VCaP (cell line): Measurements from ENCODE around the gene MAP2K1.
"Not testable (repeated sequence)": the region's sequence is repeated elsewhere in the genome, so short reads cannot be mapped to it uniquely, and the experiment has no call there.

Source experiments
- H3K27ac ChIP-seq: fragments of 450-650 bp; 2 replicates; pipeline ENCODE4 v1.5.1; 2017
- TF ChIP-seq, protein P1 (sequence below): fragments of 450-650 bp; conservative IDR thresholded peaks from 2 replicates; pipeline ENCODE4 v1.5.1; 2017; ENCODE audit warnings: mild to moderate bottlenecking, moderate library complexity

MAP2K1 gene

DNA sequence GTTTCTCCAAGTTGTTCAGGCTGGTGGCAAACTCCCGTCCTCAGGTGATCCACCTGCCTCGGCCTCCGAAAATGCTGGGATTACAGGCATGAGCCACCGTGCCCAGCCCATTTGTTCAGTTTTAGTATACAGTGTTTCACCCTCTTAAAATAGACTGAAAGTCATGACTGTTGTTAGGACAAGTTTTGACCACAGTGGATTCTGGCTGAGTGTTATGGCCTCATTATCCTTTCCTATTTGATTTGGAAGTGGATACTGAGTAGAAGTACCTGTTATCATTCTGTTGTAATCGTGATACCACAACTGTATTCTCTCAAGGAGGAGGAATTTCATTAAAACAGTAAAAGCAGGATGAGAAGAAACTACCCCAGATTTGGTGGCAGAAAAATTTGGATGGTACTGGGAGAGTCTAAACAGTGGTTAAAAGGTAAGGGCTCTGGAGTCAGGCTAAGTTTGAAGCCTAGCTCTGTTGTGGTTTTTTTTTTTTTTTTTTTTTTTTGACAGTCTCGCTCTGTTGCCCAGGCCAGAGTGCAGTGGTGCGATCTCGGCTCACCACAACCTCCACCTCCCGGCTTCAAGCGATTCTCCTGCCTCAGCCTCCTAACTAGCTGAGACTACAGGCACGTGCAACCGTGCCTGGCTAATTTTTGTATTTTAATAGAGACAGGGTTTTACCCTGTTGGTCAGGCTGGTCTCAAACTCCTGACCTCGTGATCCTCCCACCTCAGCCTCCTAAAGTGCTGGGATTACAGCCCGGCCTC is 2.6 kb downstream of the MAP2K1 start:
- peak overlapping the region; percentile 86 for H3K27ac ChIP-seq
- TF ChIP-seq, protein P1, sequence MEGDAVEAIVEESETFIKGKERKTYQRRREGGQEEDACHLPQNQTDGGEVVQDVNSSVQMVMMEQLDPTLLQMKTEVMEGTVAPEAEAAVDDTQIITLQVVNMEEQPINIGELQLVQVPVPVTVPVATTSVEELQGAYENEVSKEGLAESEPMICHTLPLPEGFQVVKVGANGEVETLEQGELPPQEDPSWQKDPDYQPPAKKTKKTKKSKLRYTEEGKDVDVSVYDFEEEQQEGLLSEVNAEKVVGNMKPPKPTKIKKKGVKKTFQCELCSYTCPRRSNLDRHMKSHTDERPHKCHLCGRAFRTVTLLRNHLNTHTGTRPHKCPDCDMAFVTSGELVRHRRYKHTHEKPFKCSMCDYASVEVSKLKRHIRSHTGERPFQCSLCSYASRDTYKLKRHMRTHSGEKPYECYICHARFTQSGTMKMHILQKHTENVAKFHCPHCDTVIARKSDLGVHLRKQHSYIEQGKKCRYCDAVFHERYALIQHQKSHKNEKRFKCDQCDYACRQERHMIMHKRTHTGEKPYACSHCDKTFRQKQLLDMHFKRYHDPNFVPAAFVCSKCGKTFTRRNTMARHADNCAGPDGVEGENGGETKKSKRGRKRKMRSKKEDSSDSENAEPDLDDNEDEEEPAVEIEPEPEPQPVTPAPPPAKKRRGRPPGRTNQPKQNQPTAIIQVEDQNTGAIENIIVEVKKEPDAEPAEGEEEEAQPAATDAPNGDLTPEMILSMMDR = no peak

DNA sequence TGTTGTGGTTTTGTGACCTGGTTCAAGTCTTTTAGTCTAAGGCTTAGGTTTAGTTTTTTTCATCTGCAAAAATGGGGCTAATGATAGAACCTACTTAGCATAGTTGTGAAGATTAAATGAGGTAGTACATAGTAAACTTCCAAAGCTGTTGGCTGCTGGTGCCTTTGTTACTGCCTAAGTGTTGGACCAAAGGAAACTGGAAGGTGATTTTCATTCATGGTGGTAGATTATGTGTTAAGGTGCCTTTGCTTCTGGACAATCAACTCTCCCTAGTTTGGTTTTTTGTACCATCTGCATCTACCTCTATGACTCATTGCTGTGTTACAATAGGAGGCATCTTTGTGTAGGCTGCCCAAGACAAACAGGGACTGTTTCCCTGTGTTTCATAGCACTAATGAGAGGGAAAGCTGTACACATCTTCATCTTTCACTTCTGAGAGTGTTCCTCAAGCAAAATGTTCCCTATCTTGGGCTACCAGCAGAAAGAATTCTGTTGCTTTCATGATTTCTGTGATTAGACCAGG is 3.2 kb downstream of the MAP2K1 start:
- H3K27ac ChIP-seq = peak overlapping the region; percentile 86
- TF ChIP-seq, protein P1 = no peak

DNA sequence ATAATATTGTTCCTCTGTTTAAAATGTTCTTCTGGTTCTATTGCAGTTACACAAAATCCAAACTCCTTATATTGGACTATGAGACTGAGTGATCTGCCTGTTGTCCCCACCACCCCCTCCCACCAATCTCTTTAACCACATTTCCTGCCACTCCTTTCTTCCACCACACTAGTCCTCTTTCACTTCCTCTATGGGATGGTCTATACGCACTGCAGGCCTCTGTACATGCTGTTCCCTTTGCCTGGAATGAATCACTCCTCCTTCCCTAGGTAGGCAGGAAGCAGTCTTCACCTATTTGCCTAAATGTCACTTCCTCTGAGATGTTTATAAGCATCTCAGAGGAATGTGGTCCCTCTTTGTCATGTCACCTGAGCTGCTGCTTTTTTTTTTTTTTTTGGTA is 4.0 kb downstream of the MAP2K1 start:
- H3K27ac ChIP-seq = no peak overlapping the region
- TF ChIP-seq, protein P1 = no peak

DNA sequence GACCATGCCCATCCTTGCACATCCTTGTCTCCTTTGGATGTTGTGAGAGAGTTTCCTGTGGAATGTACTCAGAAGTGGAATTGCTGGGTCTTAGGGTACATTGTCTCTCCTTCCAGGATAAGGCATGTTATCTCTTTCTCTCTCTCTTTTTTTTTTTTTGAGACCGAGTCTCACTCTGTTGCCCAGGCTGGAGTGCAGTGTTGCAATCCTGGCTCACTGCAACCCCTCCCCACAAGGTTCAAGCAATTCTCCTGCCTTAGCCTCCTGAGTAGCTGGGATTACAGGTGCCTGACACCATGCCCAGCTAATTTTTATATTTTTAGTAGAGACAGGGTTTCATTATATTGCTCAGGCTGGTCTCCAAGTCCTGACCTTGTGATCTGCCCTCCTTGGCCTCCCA is 6.3 kb downstream of the MAP2K1 start:
- H3K27ac ChIP-seq = not testable (repeated sequence)

DNA sequence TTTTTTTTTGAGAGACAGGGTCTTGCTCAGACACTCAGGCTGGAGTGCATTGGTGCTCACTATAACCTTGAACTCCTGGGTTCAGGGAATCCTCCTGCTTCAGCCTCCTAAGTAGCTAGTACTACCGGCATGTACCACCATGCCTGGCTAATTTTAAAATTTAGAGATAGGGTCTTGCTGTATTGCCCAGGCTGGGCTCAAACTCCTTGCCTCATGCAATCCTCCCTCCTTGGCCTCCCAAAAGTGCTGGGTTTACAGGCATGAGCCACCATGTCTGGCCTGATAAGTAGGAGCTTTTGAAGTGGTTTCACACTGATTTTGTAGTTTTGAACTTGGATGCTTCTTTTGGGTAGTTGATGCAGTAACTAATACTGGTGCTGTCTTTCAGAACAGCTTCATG is 7.8 kb downstream of the MAP2K1 start:
- TF ChIP-seq, protein P1 = no peak
- H3K27ac ChIP-seq = no peak overlapping the region

DNA sequence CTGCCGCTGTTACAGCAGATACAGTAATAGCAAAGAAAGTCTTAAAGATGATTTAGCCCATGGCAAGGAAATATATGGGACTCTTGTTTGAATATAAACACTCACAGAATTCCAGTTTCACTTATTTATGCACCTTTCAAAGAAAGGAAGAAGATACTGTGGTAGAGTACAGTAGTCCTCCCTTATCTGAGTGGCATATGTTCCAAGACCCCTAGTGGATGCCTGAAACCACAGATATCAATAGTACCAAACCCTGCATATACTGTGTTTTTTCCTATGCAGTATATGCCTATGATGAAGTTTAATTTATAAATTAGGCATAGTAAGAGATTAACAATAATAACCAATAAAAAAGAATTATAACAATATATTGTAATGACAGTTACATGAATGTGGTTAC is 8.2 kb downstream of the MAP2K1 start:
- H3K27ac ChIP-seq = no peak overlapping the region
- TF ChIP-seq, protein P1 = peak; percentile 15; the same call in 1 of the 2 replicates

DNA sequence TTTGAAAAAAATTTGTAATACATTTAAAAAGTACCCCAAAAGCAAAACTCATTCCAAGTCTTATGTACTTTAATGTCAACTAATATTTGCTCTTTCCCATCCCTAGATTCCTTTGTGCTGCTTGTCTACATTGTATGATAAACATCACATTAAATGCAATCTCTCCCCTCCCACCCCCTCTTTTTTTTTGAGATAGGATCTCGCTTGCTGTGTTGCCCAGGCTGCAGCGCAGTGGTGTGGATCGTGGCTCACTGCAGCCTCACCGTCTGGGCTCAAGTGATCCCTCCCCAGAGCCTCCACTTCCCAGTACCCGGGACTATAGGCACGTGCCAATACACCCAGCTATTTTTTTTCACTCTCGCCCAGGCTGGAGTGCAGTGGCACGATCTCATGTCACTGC is 12.6 kb downstream of the MAP2K1 start:
- H3K27ac ChIP-seq = peak overlapping the region; percentile 54
- TF ChIP-seq, protein P1 = no peak

DNA sequence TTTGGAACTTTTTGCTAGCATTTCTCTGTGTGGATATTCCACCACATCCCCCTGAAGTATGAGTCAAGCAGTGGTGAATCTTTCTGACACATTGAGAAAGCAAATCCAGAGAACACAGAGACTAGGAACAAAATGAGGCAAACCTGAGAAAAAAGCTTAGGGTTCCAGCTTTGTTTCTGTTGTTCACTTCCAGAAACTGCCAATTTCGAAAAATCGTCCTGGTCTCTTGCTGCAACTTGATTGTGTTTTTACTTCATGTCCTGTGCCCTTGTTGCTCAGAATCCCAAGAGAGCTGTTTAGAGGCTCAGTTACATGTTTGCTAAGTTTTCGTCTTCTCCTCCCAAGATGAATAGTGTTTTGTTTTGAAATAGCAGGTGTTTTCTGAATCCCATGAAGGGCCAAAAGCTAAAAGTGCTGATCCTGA is 13.7 kb downstream of the MAP2K1 start:
- TF ChIP-seq, protein P1 = no peak

More for the DNA sequence above, 13.7 kb downstream of the MAP2K1 start:
- H3K27ac ChIP-seq = peak overlapping the region; percentile 54
